Suprapubic skin (tissue), 4 donors: ENCODE data around the gene B3GALNT1. TPM values are rescaled to one million over a fixed set of nuclear protein-coding genes. Genes with fewer than 3 reads are reported as not detected.
"Not testable (repeated sequence)": the region's sequence is repeated elsewhere in the genome, so short reads cannot be mapped to it uniquely, and the experiment has no call there.

ENCODE experiments used
- DNase-seq, 2 donors: peaks; one replicate each; pipeline ENCODE4 v3.0.0-alpha.2; 2019; ENCODE audit warnings: low spot score in 2 of 2
- H3K27ac ChIP-seq: fragments of 200-600 bp; sonication (generic); one replicate; pipeline ENCODE4 v1.5.1; 2019
- H3K27me3 ChIP-seq: fragments of 200-600 bp; sonication (generic); one replicate; pipeline ENCODE4 v1.5.1; 2019
- H3K36me3 ChIP-seq: fragments of 200-600 bp; sonication (generic); one replicate; pipeline ENCODE4 v1.5.1; 2019
- H3K4me1 ChIP-seq: fragments of 200-600 bp; sonication (generic); one replicate; pipeline ENCODE4 v1.5.1; 2019
- H3K4me3 ChIP-seq: fragments of 200-600 bp; sonication (generic); one replicate; pipeline ENCODE4 v1.5.1; 2019; ENCODE audit warnings: mild to moderate bottlenecking
- H3K9me3 ChIP-seq: fragments of 200-600 bp; sonication (generic); one replicate; pipeline ENCODE4 v1.5.1; 2019
- EP300 ChIP-seq: sonication (generic); formaldehyde crosslinking; IDR thresholded peaks from one replicate; pipeline ENCODE4 v1.6.1; 2017; ENCODE audit warnings: antibody characterized with exemption
- POLR2A ChIP-seq, 2 donors: fragments of 450-650 bp; IDR thresholded peaks; one replicate each; pipeline ENCODE4 v1.6.1; 2017; ENCODE audit warnings: antibody characterized with exemption in 2 of 2, mild to moderate bottlenecking in 2 of 2, moderate library complexity in 2 of 2
- POLR2AphosphoS5 ChIP-seq, 3 donors: sonication (generic); formaldehyde crosslinking; IDR thresholded peaks; one replicate each; pipeline ENCODE4 v1.6.1; 2017; ENCODE audit warnings: antibody characterized with exemption in 3 of 3
- WGBS: methylation state at CpG from one replicate; pipeline ENCODE4 v1.1.5; 2018; 5-methylcytosine and 5-hydroxymethylcytosine counted together
- total RNA-seq, 4 donors: library from RNA; depleted of rRNA; stranded (reverse); fragments of >200 nt; gene quantifications; one replicate each; pipeline ENCODE4 v1.1.0, GENCODE V29; 2016
- TF ChIP-seq, protein P1 (sequence below), 2 donors: fragments of 200-600 bp in 1 of 2; fragments of 450-650 bp in 1 of 2; sonication (generic) in 1 of 2; IDR thresholded peaks; one replicate each; pipeline ENCODE4 v1.5.1; 2016 to 2019; ENCODE audit warnings: antibody characterized with exemption in 2 of 2, mild to moderate bottlenecking in 1 of 2, moderate library complexity in 1 of 2

The B3GALNT1 gene
- total RNA-seq, 4 donors from 2014 or later = 3.4 to 8.1 (median 6.7) TPM

DNA sequence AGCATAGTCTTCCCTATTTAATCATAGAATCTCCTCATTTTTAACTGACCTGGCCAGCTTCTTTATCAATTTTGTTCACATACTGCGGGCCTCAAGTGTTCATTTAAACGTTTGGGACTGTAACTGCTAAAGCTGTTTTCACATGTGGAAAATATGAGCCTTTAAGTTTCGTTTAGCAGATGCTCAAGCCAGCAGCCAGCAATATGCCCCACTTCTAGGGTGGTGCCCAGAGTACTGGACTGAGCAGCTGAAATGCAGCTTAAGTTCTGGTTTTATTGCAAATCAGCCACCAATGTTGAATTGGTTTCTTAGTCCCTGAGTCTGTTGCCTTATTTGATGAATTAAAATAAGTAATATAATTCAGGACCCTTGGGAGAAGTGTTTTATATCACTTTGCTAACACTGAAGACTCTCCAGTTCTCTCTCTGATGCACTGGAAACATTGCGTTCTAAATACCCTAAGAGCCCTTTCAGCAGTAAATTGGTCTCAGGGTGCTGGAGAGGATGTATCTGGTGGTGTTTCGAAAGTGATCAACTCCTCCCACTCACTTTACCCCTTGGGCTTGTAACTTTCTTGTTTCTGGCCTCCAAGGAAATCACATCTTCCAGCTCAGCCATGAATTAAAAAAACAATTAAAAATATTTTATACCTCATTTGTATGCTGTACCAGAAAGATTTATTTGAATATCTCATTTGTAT, 61.7 kb downstream of the B3GALNT1 start:
- no peak overlapping the region for H3K27ac ChIP-seq
- H3K36me3 ChIP-seq = no peaks in the 10 kb centered on the region
- no peak overlapping the region for H3K4me3 ChIP-seq
- H3K9me3 ChIP-seq = no peaks in the 10 kb centered on the region
- no peaks in the 10 kb centered on the region for H3K4me1 ChIP-seq
- TF ChIP-seq POLR2AphosphoS5 (IDR thresholded peaks at IDR 0.05) (no peak), EP300 (no peak), POLR2A (IDR thresholded peaks at IDR 0.05) (no peak)
- TF ChIP-seq, protein P1, sequence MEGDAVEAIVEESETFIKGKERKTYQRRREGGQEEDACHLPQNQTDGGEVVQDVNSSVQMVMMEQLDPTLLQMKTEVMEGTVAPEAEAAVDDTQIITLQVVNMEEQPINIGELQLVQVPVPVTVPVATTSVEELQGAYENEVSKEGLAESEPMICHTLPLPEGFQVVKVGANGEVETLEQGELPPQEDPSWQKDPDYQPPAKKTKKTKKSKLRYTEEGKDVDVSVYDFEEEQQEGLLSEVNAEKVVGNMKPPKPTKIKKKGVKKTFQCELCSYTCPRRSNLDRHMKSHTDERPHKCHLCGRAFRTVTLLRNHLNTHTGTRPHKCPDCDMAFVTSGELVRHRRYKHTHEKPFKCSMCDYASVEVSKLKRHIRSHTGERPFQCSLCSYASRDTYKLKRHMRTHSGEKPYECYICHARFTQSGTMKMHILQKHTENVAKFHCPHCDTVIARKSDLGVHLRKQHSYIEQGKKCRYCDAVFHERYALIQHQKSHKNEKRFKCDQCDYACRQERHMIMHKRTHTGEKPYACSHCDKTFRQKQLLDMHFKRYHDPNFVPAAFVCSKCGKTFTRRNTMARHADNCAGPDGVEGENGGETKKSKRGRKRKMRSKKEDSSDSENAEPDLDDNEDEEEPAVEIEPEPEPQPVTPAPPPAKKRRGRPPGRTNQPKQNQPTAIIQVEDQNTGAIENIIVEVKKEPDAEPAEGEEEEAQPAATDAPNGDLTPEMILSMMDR (IDR thresholded peaks at IDR 0.05) = no peak
- WGBS = 85% methylated on average over 5 of the region's 5 CpGs
- H3K27me3 ChIP-seq = no peaks in the 10 kb centered on the region
- DNase-seq = no peak

DNA sequence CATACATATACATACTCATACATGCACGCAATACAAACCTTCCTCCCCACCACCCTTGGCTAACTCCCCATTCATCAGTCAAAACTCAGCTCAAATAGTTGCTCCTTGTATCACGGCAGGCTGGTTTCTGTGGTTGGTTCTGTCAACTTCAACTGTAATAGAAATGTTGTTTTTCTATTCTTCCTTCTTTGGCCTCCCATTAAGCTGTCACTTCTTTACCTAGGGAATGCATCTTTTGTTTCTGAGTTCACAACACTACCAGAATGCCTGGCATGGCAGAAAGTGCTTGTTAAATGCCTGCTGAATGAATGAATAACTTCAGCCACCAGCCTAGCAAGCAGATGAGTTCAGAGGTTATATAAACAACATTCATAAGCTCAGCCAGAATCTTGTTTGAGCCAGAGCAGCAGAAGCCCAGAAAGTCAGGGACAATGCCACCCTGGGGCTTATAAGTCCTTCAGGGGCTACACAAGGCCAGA, 63.1 kb downstream of the B3GALNT1 start:
- Histone ChIP-seq H3K27ac (no peak overlapping the region), H3K27me3 (no peaks in the 10 kb centered on the region), H3K4me3 (no peak overlapping the region), H3K36me3 (no peaks in the 10 kb centered on the region), H3K9me3 (no peaks in the 10 kb centered on the region), H3K4me1 (no peaks in the 10 kb centered on the region)
- WGBS = 80% methylated on average over 2 of the region's 2 CpGs
- DNase-seq = no peak
- TF ChIP-seq POLR2A (IDR thresholded peaks at IDR 0.05) = no peak
- TF ChIP-seq POLR2AphosphoS5 (IDR thresholded peaks at IDR 0.05) = no peak
- TF ChIP-seq, protein P1 (IDR thresholded peaks at IDR 0.05) = no peak
- TF ChIP-seq EP300 = no peak

DNA sequence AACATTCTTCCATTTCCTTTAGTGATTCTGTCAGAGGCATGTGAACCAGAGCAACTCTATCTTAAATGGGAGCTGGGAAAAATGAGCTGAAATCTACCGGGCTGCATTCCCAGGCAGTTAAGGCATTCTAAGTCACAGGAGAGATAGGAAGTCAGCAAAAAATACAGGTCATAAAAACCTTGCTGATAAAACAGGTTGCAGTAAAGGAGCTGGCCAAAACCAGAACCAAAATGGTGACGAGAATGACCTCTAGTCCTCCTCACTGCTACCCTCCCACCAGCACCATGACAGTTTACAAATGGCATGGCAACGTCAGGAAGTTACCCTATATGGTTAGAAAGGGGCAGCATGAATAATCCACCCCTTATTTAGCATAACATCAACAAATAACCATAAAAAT, 66.4 kb downstream of the B3GALNT1 start:
- Histone ChIP-seq H3K27ac (no peak overlapping the region), H3K9me3 (no peaks in the 10 kb centered on the region), H3K27me3 (no peaks in the 10 kb centered on the region), H3K36me3 (no peaks in the 10 kb centered on the region), H3K4me3 (no peak overlapping the region), H3K4me1 (no peaks in the 10 kb centered on the region)
- TF ChIP-seq POLR2AphosphoS5 (IDR thresholded peaks at IDR 0.05) = no peak
- TF ChIP-seq, protein P1 (IDR thresholded peaks at IDR 0.05) = no peak
- TF ChIP-seq POLR2A (IDR thresholded peaks at IDR 0.05) = no peak
- no peak for TF ChIP-seq EP300
- DNase-seq = no peak
- WGBS = 74% methylated on average over 3 of the region's 3 CpGs

DNA sequence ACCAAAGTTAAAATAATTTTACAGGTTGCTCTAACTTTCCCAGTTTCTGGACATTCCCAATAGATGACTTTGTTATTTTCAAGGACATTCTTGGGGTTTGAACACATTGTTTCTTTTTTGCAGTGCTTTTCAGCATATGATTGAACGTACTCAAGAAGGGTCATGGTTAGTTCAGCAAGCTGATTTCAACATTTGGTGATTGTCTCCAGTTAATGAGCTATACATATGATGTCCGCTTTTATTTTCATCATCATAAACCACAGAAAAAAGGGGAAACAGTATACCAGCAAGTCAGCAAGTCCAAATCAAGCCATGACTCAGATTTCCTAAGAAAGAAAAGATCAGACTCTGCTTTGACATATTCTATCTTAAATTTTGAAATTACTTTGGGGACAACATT, 69.4 kb downstream of the B3GALNT1 start:
- Histone ChIP-seq H3K4me3 (no peak overlapping the region), H3K27ac (no peak overlapping the region), H3K36me3 (no peaks in the 10 kb centered on the region), H3K4me1 (no peaks in the 10 kb centered on the region), H3K9me3 (no peaks in the 10 kb centered on the region), H3K27me3 (no peaks in the 10 kb centered on the region)
- WGBS = 64% methylated on average over 2 of the region's 2 CpGs
- no peak for DNase-seq
- TF ChIP-seq EP300 (no peak), POLR2A (IDR thresholded peaks at IDR 0.05) (no peak), POLR2AphosphoS5 (IDR thresholded peaks at IDR 0.05) (no peak)

DNA sequence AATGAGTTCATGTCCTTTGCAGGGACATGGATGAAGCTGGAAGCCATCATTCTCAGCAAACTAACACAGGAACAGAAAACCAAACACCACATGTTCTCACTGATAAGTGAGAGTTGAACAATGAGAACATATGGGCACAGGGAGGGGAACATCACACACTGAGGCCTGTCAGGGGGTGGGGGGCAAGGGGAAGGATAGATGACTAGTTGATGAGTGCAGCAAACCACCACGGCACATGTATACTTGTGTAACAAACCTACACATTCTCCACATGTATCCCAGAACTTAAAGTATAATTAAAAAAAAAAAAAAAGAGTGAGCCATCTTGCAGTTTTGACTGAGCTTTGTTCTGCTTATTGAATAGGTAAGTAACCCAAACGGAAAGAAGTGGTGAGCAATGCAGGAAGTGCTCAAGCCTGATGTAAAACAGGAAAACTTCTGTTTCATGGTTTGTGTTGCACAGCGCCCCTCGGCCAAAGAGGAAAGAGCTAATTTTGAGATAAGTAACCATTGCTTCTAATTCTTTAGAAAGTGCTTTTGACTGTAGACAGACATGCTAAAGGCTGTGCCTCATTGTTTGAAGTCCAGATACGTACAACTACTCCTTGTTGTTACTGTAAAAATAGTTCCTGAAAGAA, 70.1 kb downstream of the B3GALNT1 start:
- 62% methylated on average over 5 of the region's 5 CpGs for WGBS

More for the DNA sequence above, 70.1 kb downstream of the B3GALNT1 start:
- H3K27ac ChIP-seq, DNase-seq, H3K4me3 ChIP-seq, H3K9me3 ChIP-seq, H3K4me1 ChIP-seq, H3K36me3 ChIP-seq, H3K27me3 ChIP-seq: not testable (repeated sequence)

Other genes with a start within 250 kb of the B3GALNT1 start
- 10 to 100 TPM; 30.8 to 52.2 (median 36.2) TPM for gene NMD3, start 116.0 kb upstream of the B3GALNT1 start, total RNA-seq